Nephron progenitor cell (in vitro differentiated cells): Measurements from ENCODE around the gene CTSW.

Experiments used
- DNase-seq: peaks from one replicate; pipeline ENCODE4 v3.0.0; 2021
- H3K27ac Mint-ChIP-seq: 2 replicates; pipeline ENCODE4 v1.8.0; 2021; ENCODE audit warnings: mild to moderate bottlenecking, moderate library complexity, mixed read lengths
- H3K27me3 Mint-ChIP-seq: 2 replicates; pipeline ENCODE4 v1.8.0; 2021; ENCODE audit warnings: mild to moderate bottlenecking, low read depth, mixed read lengths; ENCODE audit not compliant: poor library complexity
- H3K36me3 Mint-ChIP-seq: 2 replicates; pipeline ENCODE4 v1.8.0; 2021; ENCODE audit warnings: low read depth, mixed read lengths
- H3K4me1 Mint-ChIP-seq: 2 replicates; pipeline ENCODE4 v1.8.0; 2021; ENCODE audit warnings: mixed read lengths
- H3K4me3 Mint-ChIP-seq: 2 replicates; pipeline ENCODE4 v1.8.0; 2021; ENCODE audit warnings: mild to moderate bottlenecking, moderate library complexity, mixed read lengths
- H3K9me3 Mint-ChIP-seq: 2 replicates; pipeline ENCODE4 v1.8.0; 2021; ENCODE audit warnings: mild to moderate bottlenecking, moderate library complexity, mixed read lengths
- TF ChIP-seq, protein P1 (sequence below): fragments of 200-600 bp; sonication (generic); IDR thresholded peaks from 2 replicates; pipeline ENCODE4 v1.5.0; 2021; ENCODE audit warnings: antibody characterized with exemption

CTSW gene

DNA sequence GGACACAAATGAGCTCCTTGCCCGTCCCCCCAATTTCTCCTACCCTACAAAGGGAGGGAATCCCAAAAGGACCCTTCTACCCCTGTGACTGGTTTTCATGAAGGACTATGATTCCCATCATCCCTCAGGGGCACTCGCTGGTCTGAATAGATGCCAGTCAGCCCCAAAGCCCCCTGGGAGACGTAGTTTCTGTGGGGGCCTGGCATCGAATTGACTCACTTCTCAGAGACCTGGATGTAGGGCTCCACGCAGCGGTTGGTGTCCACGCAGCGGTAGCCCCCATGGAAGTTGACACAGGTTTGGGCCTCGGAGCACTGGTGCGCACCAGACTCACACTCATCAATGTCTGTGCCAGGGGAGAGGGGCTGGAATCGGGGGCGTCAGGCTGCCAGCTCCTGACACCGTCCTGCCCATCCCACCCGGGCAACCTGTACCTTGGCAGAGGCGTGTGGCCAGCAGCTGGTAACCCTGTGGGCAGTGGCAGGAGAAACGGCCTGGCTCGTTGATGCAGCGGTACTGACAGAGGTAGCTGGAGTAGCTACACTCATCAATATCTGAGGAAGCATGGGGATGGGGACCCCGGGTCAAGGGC is 11.5 kb upstream of the CTSW start:
- Mint-ChIP-seq H3K9me3 (no peaks in the 10 kb centered on the region), H3K4me3 (peak overlapping the region; percentile 72), H3K36me3 (peaks cover 7% of the 10 kb centered on the region), H3K27ac (no peak overlapping the region), H3K27me3 (peaks cover 6% of the 10 kb centered on the region), H3K4me1 (peaks cover 44% of the 10 kb centered on the region)
- TF ChIP-seq, protein P1, sequence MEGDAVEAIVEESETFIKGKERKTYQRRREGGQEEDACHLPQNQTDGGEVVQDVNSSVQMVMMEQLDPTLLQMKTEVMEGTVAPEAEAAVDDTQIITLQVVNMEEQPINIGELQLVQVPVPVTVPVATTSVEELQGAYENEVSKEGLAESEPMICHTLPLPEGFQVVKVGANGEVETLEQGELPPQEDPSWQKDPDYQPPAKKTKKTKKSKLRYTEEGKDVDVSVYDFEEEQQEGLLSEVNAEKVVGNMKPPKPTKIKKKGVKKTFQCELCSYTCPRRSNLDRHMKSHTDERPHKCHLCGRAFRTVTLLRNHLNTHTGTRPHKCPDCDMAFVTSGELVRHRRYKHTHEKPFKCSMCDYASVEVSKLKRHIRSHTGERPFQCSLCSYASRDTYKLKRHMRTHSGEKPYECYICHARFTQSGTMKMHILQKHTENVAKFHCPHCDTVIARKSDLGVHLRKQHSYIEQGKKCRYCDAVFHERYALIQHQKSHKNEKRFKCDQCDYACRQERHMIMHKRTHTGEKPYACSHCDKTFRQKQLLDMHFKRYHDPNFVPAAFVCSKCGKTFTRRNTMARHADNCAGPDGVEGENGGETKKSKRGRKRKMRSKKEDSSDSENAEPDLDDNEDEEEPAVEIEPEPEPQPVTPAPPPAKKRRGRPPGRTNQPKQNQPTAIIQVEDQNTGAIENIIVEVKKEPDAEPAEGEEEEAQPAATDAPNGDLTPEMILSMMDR = no peak
- DNase-seq = no peak

DNA sequence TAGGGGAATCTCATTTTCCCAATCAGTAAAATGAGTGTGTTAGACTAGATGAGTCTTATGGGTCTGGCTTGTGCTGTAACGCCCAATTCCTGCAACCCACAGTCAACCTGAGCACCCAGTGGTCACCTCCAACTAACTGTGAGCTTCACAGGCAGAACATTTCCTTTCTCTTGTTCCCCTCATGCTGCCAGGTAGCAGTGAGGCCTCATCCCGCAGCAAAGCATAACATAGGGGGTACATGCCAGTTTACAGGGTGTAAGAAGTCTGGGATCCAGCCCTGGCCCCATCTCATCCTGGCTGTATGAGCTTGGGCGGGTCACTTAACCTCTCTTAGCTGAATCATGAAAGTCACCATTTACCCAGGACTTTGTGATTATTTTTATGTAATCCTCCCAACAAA is 10.7 kb upstream of the CTSW start:
- Mint-ChIP-seq H3K4me1 (peaks cover 46% of the 10 kb centered on the region), H3K9me3 (no peaks in the 10 kb centered on the region), H3K36me3 (peaks cover 7% of the 10 kb centered on the region), H3K4me3 (no peak overlapping the region), H3K27ac (no peak overlapping the region), H3K27me3 (peaks cover 3% of the 10 kb centered on the region)
- DNase-seq = no peak
- TF ChIP-seq, protein P1 = no peak

DNA sequence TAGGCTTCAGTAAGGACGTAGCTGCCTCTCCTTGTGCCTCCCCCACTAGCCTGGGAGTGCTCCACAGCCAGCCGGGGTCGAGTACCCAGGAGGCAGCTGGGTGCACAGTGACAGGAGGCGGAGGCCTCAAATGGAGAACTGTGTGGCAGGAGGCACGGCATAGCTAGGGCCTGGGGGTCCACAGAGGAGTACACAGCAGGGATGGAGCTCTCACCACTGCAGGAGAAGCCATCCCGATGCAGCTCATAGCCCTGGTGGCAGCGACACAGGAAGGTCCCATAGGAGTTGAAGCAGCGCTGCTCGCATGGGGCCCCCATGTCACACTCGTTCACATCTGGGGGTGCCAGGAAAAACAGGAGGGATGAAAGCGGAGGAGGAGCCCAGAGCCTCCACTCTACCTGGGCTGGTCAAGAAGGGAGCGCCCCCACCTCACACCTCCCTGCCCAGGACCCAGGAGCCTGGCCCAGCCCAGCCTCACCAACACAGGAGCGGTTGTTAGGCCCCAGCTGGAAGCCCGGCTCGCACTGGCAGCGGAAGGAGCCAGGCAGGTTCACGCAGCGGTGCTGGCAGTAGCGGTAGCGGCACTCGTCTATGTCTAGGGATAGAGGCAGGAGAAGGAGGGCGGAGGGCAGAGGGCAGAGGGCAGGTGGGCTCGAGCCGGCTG is 9.9 kb upstream of the CTSW start:
- H3K27ac Mint-ChIP-seq = peak overlapping the region; percentile 73
- H3K4me3 Mint-ChIP-seq = no peak overlapping the region
- no peak for DNase-seq
- no peaks in the 10 kb centered on the region for H3K27me3 Mint-ChIP-seq
- peaks cover 7% of the 10 kb centered on the region for H3K36me3 Mint-ChIP-seq
- peaks cover 46% of the 10 kb centered on the region for H3K4me1 Mint-ChIP-seq
- TF ChIP-seq, protein P1 = no peak
- no peaks in the 10 kb centered on the region for H3K9me3 Mint-ChIP-seq

DNA sequence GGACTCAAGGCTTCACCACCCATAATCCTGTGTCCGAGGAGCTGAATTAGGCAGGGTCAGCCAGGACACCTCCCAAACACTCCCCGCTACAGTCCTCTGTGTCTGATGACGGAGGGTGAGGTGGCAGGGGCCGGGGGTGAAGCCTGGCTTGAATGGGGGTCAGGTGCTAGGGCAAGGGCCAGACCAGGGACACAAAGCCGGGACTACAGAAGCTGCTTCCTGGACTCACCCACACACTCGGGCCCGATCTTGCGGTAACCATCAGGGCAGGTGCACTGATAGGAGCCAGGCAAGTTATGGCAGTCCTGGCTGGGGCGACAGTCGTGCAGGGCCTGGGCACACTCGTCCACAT is 9.4 kb upstream of the CTSW start:
- H3K36me3 Mint-ChIP-seq = peaks cover 7% of the 10 kb centered on the region
- H3K4me3 Mint-ChIP-seq = peak overlapping the region; percentile 85
- TF ChIP-seq, protein P1 = no peak
- H3K4me1 Mint-ChIP-seq = peaks cover 46% of the 10 kb centered on the region
- H3K9me3 Mint-ChIP-seq = no peaks in the 10 kb centered on the region
- DNase-seq = no peak
- H3K27me3 Mint-ChIP-seq = no peaks in the 10 kb centered on the region
- H3K27ac Mint-ChIP-seq = no peak overlapping the region

DNA sequence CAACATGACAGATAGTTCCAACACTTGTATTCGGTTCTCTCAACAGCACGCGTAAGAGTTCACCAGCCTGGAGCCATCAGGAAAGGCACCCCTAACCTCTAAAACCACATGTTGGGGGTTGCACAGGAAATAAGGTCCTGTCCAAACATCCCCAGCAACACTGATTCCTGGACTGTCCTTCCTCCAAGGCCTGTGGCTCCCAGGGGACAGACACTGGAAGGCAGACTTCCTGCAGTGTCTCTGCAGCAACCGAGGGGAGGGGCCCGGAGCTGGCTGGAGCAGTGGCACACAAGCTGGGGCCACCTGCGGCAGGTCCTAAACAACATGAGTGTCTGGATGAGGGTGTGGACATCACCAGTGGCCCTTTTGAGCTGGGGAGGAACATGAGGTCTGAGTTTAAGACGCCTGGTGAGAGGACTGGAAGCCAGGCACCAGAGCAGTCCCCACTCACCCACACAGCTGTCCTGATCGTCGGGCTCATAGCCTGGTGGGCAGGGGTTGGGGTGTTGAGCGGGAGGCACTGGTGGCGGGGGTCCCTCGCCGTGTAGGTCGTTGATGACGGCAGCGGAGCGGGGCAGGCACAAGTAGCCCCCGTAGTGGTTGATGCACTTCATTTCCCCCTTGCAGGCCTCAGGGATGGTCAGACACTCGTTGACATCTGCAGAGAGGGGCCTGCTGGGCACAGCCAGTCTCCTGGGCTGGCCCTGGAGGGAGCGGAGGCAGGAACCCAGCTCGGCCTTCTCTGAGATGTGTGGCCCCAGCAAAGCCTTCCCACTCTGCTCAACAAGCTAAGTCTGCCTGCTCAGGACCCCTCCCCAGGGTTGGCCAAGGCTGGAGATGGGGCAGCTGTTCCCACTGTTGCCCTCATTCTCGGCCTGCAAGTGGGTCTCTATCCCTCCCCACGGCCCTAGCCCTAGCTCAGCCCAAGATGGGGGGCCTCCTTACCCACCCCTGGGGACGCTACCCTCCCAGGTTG is 8.6 kb upstream of the CTSW start:
- TF ChIP-seq, protein P1 = no peak
- Mint-ChIP-seq H3K27ac (peak overlapping the region; percentile 75), H3K9me3 (no peaks in the 10 kb centered on the region), H3K4me3 (peak overlapping the region; percentile 85), H3K4me1 (peaks cover 46% of the 10 kb centered on the region), H3K36me3 (peaks cover 7% of the 10 kb centered on the region), H3K27me3 (no peaks in the 10 kb centered on the region)
- peak; percentile 48 for DNase-seq
